Keratinocyte (primary cell): ENCODE measurements around the gene SPATA32. TPM values are rescaled to one million over a fixed set of nuclear protein-coding genes. Genes with fewer than 3 reads are reported as not detected.

Source experiments
- DNase-seq: peaks from one replicate; pipeline ENCODE4 v3.0.0-alpha.2; 2011; ENCODE audit warnings: low read depth, missing footprints, low spot score
- FAIRE-seq: peaks from 2 replicates; lab custom pipeline; 2011; peaks lifted over from hg19 to GRCh38; lab: Jason Lieb, UNC
- H2AFZ ChIP-seq: 2 replicates; pipeline ENCODE4 v1.6.0; 2012; ENCODE audit warnings: low read length, control low read depth, inconsistent platforms; ENCODE audit not compliant: control insufficient read depth
- H3K27ac ChIP-seq: 2 replicates; pipeline ENCODE4 v1.5.1; 2011; ENCODE audit warnings: low read length; ENCODE audit not compliant: control insufficient read depth, insufficient read depth
- H3K27me3 ChIP-seq: 3 replicates; pipeline ENCODE4 v1.6.0; 2011; ENCODE audit warnings: low read length; ENCODE audit not compliant: control insufficient read depth, insufficient read depth; ENCODE audit errors: extremely low read depth
- H3K36me3 ChIP-seq, 2 experiments: 2 replicates in 1 of 2; 3 replicates in 1 of 2; pipeline ENCODE4 v1.5.1; 2011; ENCODE audit warnings: low read length in 2 of 2, mild to moderate bottlenecking in 1 of 2; ENCODE audit not compliant: control insufficient read depth in 2 of 2, insufficient read depth in 2 of 2; ENCODE audit errors: extremely low read depth in 1 of 2
- H3K4me1 ChIP-seq: 3 replicates; pipeline ENCODE4 v1.5.1; 2011; ENCODE audit warnings: low read length; ENCODE audit not compliant: control insufficient read depth, insufficient read depth; ENCODE audit errors: extremely low read depth
- H3K4me2 ChIP-seq: 3 replicates; pipeline ENCODE4 v1.6.0; 2011; ENCODE audit warnings: low read depth, low read length; ENCODE audit not compliant: control insufficient read depth, insufficient read depth; ENCODE audit errors: extremely low read depth
- H3K4me3 ChIP-seq, 3 experiments: fragments of 200-600 bp in 1 of 3; sonication (generic) in 1 of 3; 2 replicates in 2 of 3; 3 replicates in 1 of 3; pipeline ENCODE4 v1.5.1; 2011 to 2016; ENCODE audit warnings: low read length in 3 of 3, mild to moderate bottlenecking in 3 of 3, control low read depth in 2 of 3, inconsistent platforms in 1 of 3, low read depth in 1 of 3, mixed read lengths in 1 of 3, mixed run types in 1 of 3, moderate library complexity in 1 of 3; ENCODE audit not compliant: control insufficient read depth in 2 of 3, insufficient read depth in 2 of 3; ENCODE audit errors: extremely low read depth in 1 of 3
- H3K79me2 ChIP-seq: 2 replicates; pipeline ENCODE4 v1.6.0; 2012; ENCODE audit warnings: low read length; ENCODE audit not compliant: control insufficient read depth, insufficient read depth
- H3K9ac ChIP-seq: 3 replicates; pipeline ENCODE4 v1.6.0; 2011; ENCODE audit warnings: low read length; ENCODE audit not compliant: control insufficient read depth, insufficient read depth; ENCODE audit errors: extremely low read depth
- H3K9me1 ChIP-seq: 3 replicates; pipeline ENCODE4 v1.6.0; 2011; ENCODE audit warnings: low read length; ENCODE audit not compliant: control insufficient read depth, insufficient read depth; ENCODE audit errors: extremely low read depth
- H3K9me3 ChIP-seq: 2 replicates; pipeline ENCODE4 v1.5.1; 2012; ENCODE audit warnings: low read depth, low read length; ENCODE audit not compliant: control insufficient read depth
- H4K20me1 ChIP-seq: 3 replicates; pipeline ENCODE4 v1.6.0; 2011; ENCODE audit warnings: low read length; ENCODE audit not compliant: control insufficient read depth, insufficient read depth; ENCODE audit errors: extremely low read depth
- CTCF ChIP-seq, 3 experiments: IDR thresholded peaks in 1 of 3; conservative IDR thresholded peaks in 1 of 3; optimal IDR thresholded peaks in 1 of 3; 2 replicates in 2 of 3; 3 replicates in 1 of 3; pipeline versions ENCODE3 to v1.5.1; 2011; ENCODE audit warnings: low read length in 3 of 3, mild to moderate bottlenecking in 3 of 3, moderate library complexity in 2 of 3, control low read depth in 1 of 3, inconsistent platforms in 1 of 3; ENCODE audit not compliant: insufficient read depth in 2 of 3; ENCODE audit errors: extremely low read depth in 1 of 3
- EZH2 ChIP-seq: IDR thresholded peaks from one replicate; pipeline ENCODE4 v1.6.1; 2012; ENCODE audit warnings: inconsistent platforms, mild to moderate bottlenecking, low read length, moderate library complexity
- dilution Hi-C: fragments of 300-500 bp; cut with MboI; formaldehyde crosslinking; loops from one replicate; pipeline ENCODE4 v1.7.0; 2020; ENCODE audit warnings: low sequenced_read_pairs; ENCODE audit not compliant: extremely low pct_ligation_motif_present
- polyA minus RNA-seq, 3 experiments: library from RNA; depleted of rRNA, polyadenylated mRNA; stranded (reverse); fragments of >200 nt; gene quantifications; 1 replicate in 1 of 3; 2 replicates in 1 of 3; 3 replicates in 1 of 3; pipeline ENCODE4 v1.2.3, GENCODE V29; 2011
- polyA plus RNA-seq, 5 experiments: library from polyadenylated mRNA; depleted of rRNA in 3 of 5; stranded (reverse) in 3 of 5; stranded (forward) in 1 of 5; unstranded in 1 of 5; fragments of >200 nt; gene quantifications; 1 replicate in 1 of 5; 2 replicates in 3 of 5; 3 replicates in 1 of 5; pipeline versions ENCODE4 v1.2.1 to v1.2.3, GENCODE V29; 2011 to 2012; ENCODE audit warnings: missing spikeins in 2 of 5, low read depth in 1 of 5, low replicate concordance in 1 of 5

SPATA32 gene
- polyA plus RNA-seq (0.05 TPM in 1 of 3 replicates, not detected in the others), polyA minus RNA-seq (not detected in 3 replicates)
- polyA plus RNA-seq (2011; ENCODE audit: low read depth): not detected
- not detected in 2 replicates for polyA plus RNA-seq (2011; cell fraction: cytosol; rRNA removed)
- 0.07 TPM in 1 of 2 replicates, not detected in the other for polyA plus RNA-seq (2011; cell fraction: nucleus; rRNA removed)
- polyA plus RNA-seq (2012; ENCODE audit: low replicate concordance): not detected in 2 replicates
- not detected for polyA minus RNA-seq (2011; cell fraction: cytosol; rRNA and poly(A)+ RNA removed)
- polyA minus RNA-seq (2011; cell fraction: nucleus; rRNA and poly(A)+ RNA removed): not detected in 2 replicates

GRCh38 chr17:45261577-45262515 lies at the start of gene SPATA32:
Gene SPATA32 (minus strand): TSS chr17:45262094. CDS start chr17:45262016, 78 bp downstream.
- H3K27ac ChIP-seq: no peak within 1 kb of the TSS
- no peak for FAIRE-seq

GRCh38 chr17:45311401-45311759 lies 49.5 kb upstream of the SPATA32 start:
- no peaks in the 10 kb centered on the region for H3K9me3 ChIP-seq
- H3K9ac ChIP-seq: peak overlapping the region; percentile 49
- H3K79me2 ChIP-seq: peaks cover 96% of the 10 kb centered on the region
- H4K20me1 ChIP-seq: peaks cover 32% of the 10 kb centered on the region
- TF ChIP-seq EZH2 (no peak), CTCF (optimal IDR thresholded peaks at IDR 0.05 in 1 of 3, IDR thresholded peaks at IDR 0.05 in 1 of 3, conservative IDR thresholded peaks at IDR 0.05 in 1 of 3; ENCODE audit: extremely low read depth in 1 of 3, insufficient read depth in 2 of 3, low read length in 3 of 3) (no peak)
- peak overlapping the region; percentile 68 for H3K27ac ChIP-seq
- FAIRE-seq (no peak), DNase-seq (no peak)
- H3K4me1 ChIP-seq: peaks cover 74% of the 10 kb centered on the region
- no peaks in the 10 kb centered on the region for H3K27me3 ChIP-seq
- peak overlapping the region; percentile 95 for H3K4me2 ChIP-seq
- dilution Hi-C loops: no loop called here
- H3K9me1 ChIP-seq: peaks cover 9% of the 10 kb centered on the region
- H3K4me3 ChIP-seq: no peak overlapping the region
- H2AFZ ChIP-seq: no peak overlapping the region
- peaks cover 17 to 26% of the 10 kb centered on the region in 2 experiments for H3K36me3 ChIP-seq

More at GRCh38 chr17:45261577-45262515, at the start of gene SPATA32:
- dilution Hi-C loops: no loop called here
- Histone ChIP-seq H3K4me1 (peaks cover 12% of the 10 kb centered on the region), H2AFZ (no peak within 1 kb of the TSS), H3K79me2 (no peaks in the 10 kb centered on the region), H3K4me3 (peak within 1 kb of the TSS in 2 of 3 experiments; percentile 11 to 39), H3K9me3 (no peaks in the 10 kb centered on the region), H3K4me2 (peak within 1 kb of the TSS; percentile 70), H3K27me3 (no peaks in the 10 kb centered on the region), H3K9me1 (no peaks in the 10 kb centered on the region), H4K20me1 (peaks cover 3% of the 10 kb centered on the region), H3K36me3 (peaks cover 24 to 29% of the 10 kb centered on the region in 2 experiments), H3K9ac (peak within 1 kb of the TSS; percentile 28)
- no peak for DNase-seq
- TF ChIP-seq CTCF (optimal IDR thresholded peaks at IDR 0.05 in 1 of 3, IDR thresholded peaks at IDR 0.05 in 1 of 3, conservative IDR thresholded peaks at IDR 0.05 in 1 of 3; ENCODE audit: extremely low read depth in 1 of 3, insufficient read depth in 2 of 3, low read length in 3 of 3) (no peak), EZH2 (no peak)
